Measurements from ENCODE around the gene PRR18.
A peak's percentile ranks its signal among the peaks of the same experiment; 100 is the strongest.

PRR18 gene

GRCh38 chr6:166305562-166306117 lies 2.6 kb downstream of the PRR18 start:
- no peak for DNase-seq

DNA sequence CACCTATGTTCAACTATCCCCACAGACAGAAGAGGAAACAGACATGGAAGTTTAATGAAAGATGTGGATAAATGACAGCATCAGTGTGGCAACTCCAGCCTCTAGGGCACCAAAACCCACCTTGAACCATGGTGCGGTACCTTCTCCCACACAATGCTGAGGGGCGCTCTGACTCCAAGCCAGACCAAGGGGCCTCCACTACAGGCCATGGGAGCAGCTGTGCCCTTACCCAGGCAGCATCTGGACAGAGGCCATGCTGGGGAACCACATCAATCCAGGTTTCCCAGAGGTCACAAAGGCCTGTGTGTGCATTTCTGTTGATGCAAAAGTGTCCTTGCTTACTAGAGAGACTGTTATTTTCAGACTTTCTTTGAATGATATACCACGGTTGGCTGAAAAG lies 4.1 kb downstream of the PRR18 start:
- DNase-seq = no peak

DNA sequence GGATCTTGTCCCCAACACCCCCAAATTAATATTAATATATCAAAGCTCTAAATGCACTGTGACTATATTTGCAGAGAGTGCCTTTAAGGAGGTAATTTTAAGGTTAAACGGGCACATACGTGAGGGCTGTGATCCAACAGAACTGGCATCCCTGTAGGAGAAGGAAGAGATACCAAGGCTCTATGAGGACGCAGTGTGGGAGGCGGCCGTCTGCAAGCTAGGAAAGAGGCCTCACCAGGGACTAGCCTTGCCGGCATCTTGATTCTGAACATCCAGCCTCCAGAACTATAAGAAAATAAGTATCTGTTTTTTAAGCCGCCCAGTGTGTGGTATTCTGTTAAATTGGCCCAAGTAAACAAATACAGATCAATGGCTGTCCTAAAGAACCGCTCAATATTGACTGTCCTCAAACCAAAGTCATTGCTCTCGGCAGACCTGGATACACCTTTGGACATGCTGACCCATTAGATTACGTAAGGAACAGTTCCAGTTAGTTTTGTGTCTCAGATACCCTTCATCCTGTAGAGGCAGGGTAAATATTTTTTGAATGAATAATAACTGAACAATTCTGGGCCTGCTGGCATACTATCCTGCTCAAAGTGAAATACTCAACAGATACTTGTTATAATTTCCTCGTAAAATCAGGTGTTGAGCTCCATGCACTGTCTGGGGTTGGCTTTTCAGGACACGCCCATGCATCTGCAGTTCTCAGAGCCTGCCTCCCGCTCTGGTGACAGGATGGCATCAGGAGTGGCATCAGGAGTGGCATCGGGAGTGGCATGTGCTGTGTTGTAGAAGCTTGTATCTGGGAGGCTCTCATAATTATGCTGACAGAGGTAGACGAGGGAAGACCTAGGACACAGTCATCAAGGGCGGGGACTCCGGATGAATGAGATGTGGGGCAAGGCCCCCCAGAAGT lies 6.3 kb downstream of the PRR18 start:
- DNase-seq = no peak

DNA sequence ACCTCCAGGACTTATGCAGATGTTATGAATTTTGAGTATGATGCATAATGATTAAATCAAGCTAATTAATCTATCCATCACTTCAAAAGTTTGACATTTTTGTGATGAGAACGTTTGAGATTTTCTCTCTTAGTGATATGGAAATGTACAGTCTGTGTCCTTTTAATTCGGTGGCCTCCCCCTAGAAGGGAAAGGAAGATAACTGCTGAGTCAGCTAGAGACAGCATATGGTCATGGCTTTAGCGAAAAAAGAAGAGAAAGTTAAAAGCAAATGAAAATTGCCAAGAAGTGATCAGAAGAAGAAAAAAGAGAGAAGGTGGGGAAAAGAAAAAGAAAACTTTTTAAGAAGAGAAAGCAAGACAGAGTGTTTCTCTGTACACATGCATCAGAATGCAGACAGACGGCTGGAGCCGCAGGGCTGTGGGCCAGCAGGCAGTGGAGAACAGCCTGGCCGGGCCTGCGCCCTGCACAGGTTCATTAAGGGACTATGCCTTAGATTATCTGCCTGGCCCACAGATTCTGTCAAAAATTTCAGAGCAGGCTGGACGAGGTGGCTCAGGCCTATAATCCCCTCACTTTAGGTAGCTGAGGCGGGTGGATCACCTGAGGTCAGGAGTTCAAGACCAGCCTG lies 7.7 kb downstream of the PRR18 start:
- DNase-seq = no peak

- no peak for DNase-seq
Measured at GRCh38 chr6:166297606-166298005, 10.6 kb downstream of the PRR18 start.

DNA sequence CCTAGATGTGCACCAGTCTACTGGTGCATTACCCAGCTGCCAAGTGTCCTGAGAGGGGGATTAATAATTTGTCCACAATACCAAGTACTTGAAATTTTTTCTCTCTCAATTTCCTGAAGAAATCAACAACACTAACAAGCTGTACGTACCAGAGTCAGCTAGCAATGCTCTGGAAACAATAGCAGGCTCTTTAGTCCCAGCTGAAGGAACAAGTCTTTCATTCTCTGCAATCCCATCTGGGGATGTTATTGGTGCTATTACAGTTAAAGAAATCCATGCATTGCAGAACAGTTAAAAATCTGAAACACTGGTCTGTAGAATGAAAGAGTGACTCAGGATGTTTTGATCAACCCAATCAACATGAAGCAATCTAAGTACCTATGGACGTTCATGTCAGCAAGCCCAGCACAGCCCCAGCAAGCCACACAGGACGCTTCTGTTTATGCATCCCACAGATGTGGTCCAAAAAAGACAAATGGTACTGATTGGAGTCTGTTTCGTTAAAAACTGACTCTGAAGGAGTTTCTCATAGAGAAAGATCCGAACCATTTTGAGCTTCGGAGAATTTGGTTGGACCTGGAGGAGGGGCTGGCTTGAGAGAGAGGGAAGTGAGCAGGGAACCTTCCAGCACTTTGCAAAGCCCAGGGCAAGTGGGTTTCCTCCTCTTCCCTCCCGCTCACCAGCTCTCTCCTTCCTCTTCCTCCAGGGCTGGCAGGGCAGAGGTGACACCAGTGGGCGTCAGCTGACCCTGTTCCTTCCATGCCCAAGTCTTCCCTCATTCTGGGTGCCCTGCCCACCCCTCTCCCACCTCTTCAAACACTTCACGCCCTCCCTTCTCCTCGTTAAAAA lies 11.9 kb downstream of the PRR18 start:
- DNase-seq = no peak

GRCh38 chr6:166293731-166294584 lies 14.2 kb downstream of the PRR18 start:
- no peak for DNase-seq

DNA sequence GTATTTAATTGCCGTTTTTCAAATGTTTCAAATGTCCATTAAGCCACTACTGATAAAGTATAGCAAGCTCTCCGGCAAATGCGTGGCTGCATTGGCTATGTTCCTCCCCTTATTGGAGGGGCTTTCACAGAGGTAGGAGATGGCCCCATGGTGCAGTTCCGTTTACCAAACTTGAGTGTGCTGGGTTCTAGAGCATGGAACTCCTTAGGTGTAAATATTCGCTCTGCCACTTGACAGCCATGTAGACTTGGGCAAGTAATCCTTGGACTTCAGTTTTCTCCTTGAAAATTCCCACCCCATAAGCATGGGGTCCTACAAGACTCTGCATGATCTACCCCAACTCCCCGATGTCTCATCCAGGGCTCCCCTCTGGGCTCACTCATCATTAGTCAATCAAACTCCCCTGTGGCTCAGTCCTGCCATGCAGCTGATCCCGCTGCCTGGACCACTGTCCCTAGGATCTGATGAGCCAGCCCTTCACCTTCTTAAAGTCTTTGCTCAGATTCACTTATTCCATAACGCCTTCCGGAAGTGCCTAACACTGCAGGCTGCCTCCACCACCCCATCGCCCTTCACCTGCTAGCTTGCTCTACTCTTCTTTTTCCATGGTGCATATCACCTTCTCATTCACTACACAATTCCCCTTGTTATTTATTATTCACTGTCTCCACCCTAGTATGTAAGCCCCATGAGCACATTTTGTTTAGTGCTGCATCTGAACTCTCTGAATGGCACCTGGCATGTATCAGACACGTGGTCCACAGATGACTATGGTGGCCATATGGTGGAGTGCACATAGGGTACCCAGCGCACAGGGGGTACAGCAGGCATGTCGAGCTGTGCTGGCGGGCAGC lies 18.8 kb downstream of the PRR18 start:
- no peak for DNase-seq

- DNase-seq = no peak
Measured at GRCh38 chr6:166286839-166287271, 21.3 kb downstream of the PRR18 start.

- no peak for DNase-seq
Measured at GRCh38 chr6:166285233-166285632, 23.0 kb downstream of the PRR18 start.

DNA sequence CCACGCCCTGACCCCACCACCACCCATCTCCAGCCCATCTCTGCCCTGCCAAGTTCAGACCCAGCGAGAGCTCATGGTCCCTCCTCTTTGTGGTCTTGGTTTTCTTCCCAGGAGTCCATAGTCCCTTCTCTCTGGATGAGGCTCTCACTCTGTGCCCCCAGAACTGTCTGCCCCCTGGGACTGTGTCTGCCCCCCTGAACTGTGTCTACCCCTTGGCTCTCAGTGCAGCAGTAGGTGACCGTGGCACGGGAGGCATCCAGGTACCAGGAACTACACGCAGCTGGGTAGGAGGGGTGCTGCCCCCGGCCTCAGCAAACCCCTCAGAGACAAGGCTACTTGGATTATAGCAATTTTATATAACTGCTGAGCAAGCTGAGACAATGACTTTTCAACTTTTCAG lies 23.6 kb downstream of the PRR18 start:
- no peak for DNase-seq

GRCh38 chr6:166282394-166283032 lies 25.7 kb downstream of the PRR18 start:
- no peak for DNase-seq

GRCh38 chr6:166281104-166281503 lies 27.1 kb downstream of the PRR18 start:
- DNase-seq = no peak

DNA sequence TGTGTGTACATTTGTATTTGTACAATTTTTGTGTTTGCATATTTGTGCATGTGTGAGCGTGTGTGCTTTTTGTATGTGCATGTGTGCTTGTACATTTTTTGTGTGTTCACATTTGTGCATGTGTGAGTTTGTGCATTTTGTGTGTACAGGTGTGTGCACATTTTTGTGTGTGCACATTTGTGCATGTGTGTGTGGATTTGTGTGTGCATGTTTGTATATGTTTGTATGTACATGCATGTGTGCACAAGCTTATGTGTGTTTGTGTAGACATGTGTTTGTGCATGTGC lies 28.9 kb downstream of the PRR18 start:
- DNase-seq = no peak

- no peak for DNase-seq
Measured at GRCh38 chr6:166278579-166279392, 29.4 kb downstream of the PRR18 start.

DNA sequence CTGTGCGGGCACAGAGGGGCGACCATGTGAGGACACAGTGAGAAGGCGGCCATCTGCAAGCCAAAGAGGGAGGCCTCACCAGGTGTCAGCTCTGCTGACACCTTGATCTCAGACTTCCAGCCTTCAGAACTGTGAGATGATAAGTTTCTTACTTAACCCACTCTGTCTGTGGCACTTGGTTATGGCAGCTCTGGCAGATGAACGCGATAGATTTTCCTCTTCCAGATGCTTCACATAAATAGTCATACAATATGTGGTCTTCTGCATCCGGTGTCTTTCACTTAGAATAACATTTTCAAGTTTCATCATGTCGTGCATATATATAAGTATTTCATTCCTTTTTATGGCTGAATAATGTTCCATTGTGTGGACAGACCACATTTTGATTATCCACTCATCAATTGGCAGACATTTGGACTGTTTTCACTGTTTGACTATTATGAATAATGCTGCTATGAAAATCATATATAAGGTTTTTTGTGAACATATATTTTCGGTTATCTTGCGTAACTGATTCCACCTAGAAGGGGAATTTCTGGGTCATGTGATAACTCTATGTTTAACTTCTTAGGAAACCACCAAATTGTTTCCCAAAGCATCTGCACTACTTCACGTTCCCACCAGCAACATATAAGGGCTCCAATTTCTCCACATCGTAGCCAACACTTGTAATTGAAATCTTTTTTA lies 30.2 kb downstream of the PRR18 start:
- no peak for DNase-seq

GRCh38 chr6:166277018-166277417 lies 31.2 kb downstream of the PRR18 start:
- DNase-seq = no peak

GRCh38 chr6:166275714-166276166 lies 32.5 kb downstream of the PRR18 start:
- peak; percentile 72 for DNase-seq

GRCh38 chr6:166274739-166275370 lies 33.3 kb downstream of the PRR18 start:
- DNase-seq = no peak
